ENCODE measurements around the gene GMDS. TPM values are rescaled to one million over a fixed set of nuclear protein-coding genes. Genes with fewer than 3 reads are reported as not detected.

Gene GMDS
- total RNA-seq, 6 experiments from 2014 or later = 13.2 to 18.0 (median 14.7) TPM

- Mint-ChIP-seq H3K4me1 (ENCODE audit: low read depth) (peaks cover 8% of the 10 kb centered on the region), H3K9me3 (no peaks in the 10 kb centered on the region; the same call in 1 of the 2 replicates), H3K27me3 (ENCODE audit: insufficient read depth) (peaks cover 18% of the 10 kb centered on the region), H3K27ac (no peak overlapping the region), H3K36me3 (ENCODE audit: low read depth) (no peaks in the 10 kb centered on the region), H3K4me3 (no peak overlapping the region)
- TF ChIP-seq CTCF (IDR thresholded peaks at IDR 0.05) = no peak
- no peak for DNase-seq
Measured at GRCh38 chr6:1580109-1580508, 665.3 kb downstream of the GMDS start.

- TF ChIP-seq CTCF (IDR thresholded peaks at IDR 0.05) = no peak
- no peak for DNase-seq
- Mint-ChIP-seq H3K4me1 (ENCODE audit: low read depth) (peaks cover 12% of the 10 kb centered on the region), H3K36me3 (ENCODE audit: low read depth) (no peaks in the 10 kb centered on the region), H3K4me3 (no peak overlapping the region), H3K27me3 (ENCODE audit: insufficient read depth) (peaks cover 18% of the 10 kb centered on the region), H3K27ac (no peak overlapping the region), H3K9me3 (no peaks in the 10 kb centered on the region; the same call in 1 of the 2 replicates)
Measured at GRCh38 chr6:1579096-1579495, 666.3 kb downstream of the GMDS start.

GRCh38 chr6:1577896-1578745 lies 667.3 kb downstream of the GMDS start:
- Mint-ChIP-seq H3K27ac (no peak overlapping the region), H3K36me3 (ENCODE audit: low read depth) (no peaks in the 10 kb centered on the region), H3K9me3 (no peaks in the 10 kb centered on the region), H3K4me1 (ENCODE audit: low read depth) (peaks cover 12% of the 10 kb centered on the region), H3K4me3 (no peak overlapping the region; the same call in 1 of the 2 replicates), H3K27me3 (ENCODE audit: insufficient read depth) (peaks cover 14% of the 10 kb centered on the region)
- DNase-seq = no peak
- no peak for TF ChIP-seq CTCF (IDR thresholded peaks at IDR 0.05)

- TF ChIP-seq CTCF (IDR thresholded peaks at IDR 0.05) = no peak
- H3K27ac Mint-ChIP-seq = no peak overlapping the region
- no peak for DNase-seq
- no peaks in the 10 kb centered on the region for H3K36me3 Mint-ChIP-seq (ENCODE audit: low read depth)
- H3K4me1 Mint-ChIP-seq (ENCODE audit: low read depth) = peaks cover 12% of the 10 kb centered on the region
- H3K9me3 Mint-ChIP-seq = no peaks in the 10 kb centered on the region
- H3K4me3 Mint-ChIP-seq = no peak overlapping the region
- H3K27me3 Mint-ChIP-seq (ENCODE audit: insufficient read depth) = peaks cover 14% of the 10 kb centered on the region
Measured at GRCh38 chr6:1577146-1577680, 668.2 kb downstream of the GMDS start.

- TF ChIP-seq CTCF (IDR thresholded peaks at IDR 0.05) = no peak
- no peak overlapping the region for H3K27ac Mint-ChIP-seq
- no peak overlapping the region for H3K4me3 Mint-ChIP-seq
- no peaks in the 10 kb centered on the region for H3K9me3 Mint-ChIP-seq
- H3K27me3 Mint-ChIP-seq (ENCODE audit: insufficient read depth) = peaks cover 14% of the 10 kb centered on the region
- no peaks in the 10 kb centered on the region for H3K36me3 Mint-ChIP-seq (ENCODE audit: low read depth)
- DNase-seq = no peak
- H3K4me1 Mint-ChIP-seq (ENCODE audit: low read depth) = peaks cover 12% of the 10 kb centered on the region
Measured at GRCh38 chr6:1576711-1577110, 668.7 kb downstream of the GMDS start.
